Heart left ventricle (tissue), 16 donors: ENCODE results near the gene MRTFA. TPM values are rescaled to one million over a fixed set of nuclear protein-coding genes. Genes with fewer than 3 reads are reported as not detected.

ENCODE experiments used
- ATAC-seq, 4 donors: fragments of 200-7000 bp; cut with Tn5 transposase; one replicate each; pipeline ENCODE4 v1.9.1; 2020 to 2022; ENCODE audit warnings: moderate library complexity in 4 of 4, mild to moderate bottlenecking in 3 of 4, moderate number of reproducible peaks in 1 of 4
- DNase-seq, 5 donors: peaks; one replicate each; pipeline ENCODE4 v3.0.0-alpha.2; 2020
- H3K27ac ChIP-seq, 12 donors: fragments of 200-600 bp; sonication (generic) in 4 of 12; one replicate each; pipeline versions ENCODE4 v1.5.0 to v1.8.0; 2016 to 2022; ENCODE audit warnings: mild to moderate bottlenecking in 2 of 12
- H3K27me3 ChIP-seq, 9 donors: fragments of 200-600 bp; sonication (generic) in 2 of 9; one replicate each; pipeline versions ENCODE4 v1.5.1 to v1.8.0; 2016 to 2022; ENCODE audit warnings: mild to moderate bottlenecking in 3 of 9
- H3K36me3 ChIP-seq, 9 donors: fragments of 200-600 bp; sonication (generic) in 2 of 9; one replicate each; pipeline versions ENCODE4 v1.5.0 to v1.8.0; 2018 to 2022; ENCODE audit warnings: mild to moderate bottlenecking in 2 of 9
- H3K4me1 ChIP-seq, 12 donors: fragments of 200-600 bp; sonication (generic) in 4 of 12; one replicate each; pipeline versions ENCODE4 v1.5.0 to v1.8.0; 2016 to 2022; ENCODE audit warnings: mild to moderate bottlenecking in 3 of 12
- H3K4me3 ChIP-seq, 12 donors: fragments of 200-600 bp; sonication (generic) in 4 of 12; one replicate each; pipeline versions ENCODE4 v1.5.0 to v1.8.0; 2017 to 2022; ENCODE audit warnings: mild to moderate bottlenecking in 9 of 12, moderate library complexity in 4 of 12
- H3K9me3 ChIP-seq, 12 donors: fragments of 200-600 bp; sonication (generic) in 4 of 12; one replicate each; pipeline versions ENCODE4 v1.5.0 to v1.8.0; 2016 to 2022; ENCODE audit warnings: mild to moderate bottlenecking in 1 of 12
- CTCF ChIP-seq, 12 donors: fragments of 200-600 bp; sonication (generic) in 4 of 12; IDR thresholded peaks; one replicate each; pipeline versions ENCODE4 v1.5.0 to v1.8.0; 2018 to 2022; ENCODE audit warnings: antibody characterized with exemption in 12 of 12, mild to moderate bottlenecking in 5 of 12
- POLR2A ChIP-seq, 2 donors: fragments of 450-650 bp; IDR thresholded peaks; one replicate each; pipeline ENCODE4 v1.6.1; 2017; ENCODE audit warnings: antibody characterized with exemption in 2 of 2, mild to moderate bottlenecking in 2 of 2, moderate library complexity in 2 of 2
- WGBS, 4 donors: extraction: QIAGEN DNeasy Blood & Tissue Kit in 2 of 4; methylation state at CpG; one replicate each; pipeline versions ENCODE4 v1.1.5 to v1.1.7; 2013 to 2018; 5-methylcytosine and 5-hydroxymethylcytosine counted together
- intact Hi-C, 10 donors: fragments of 100-400 bp; cut with DNase I; formaldehyde crosslinking; loops; one replicate each; pipeline versions ENCODE4 v1.11.1 to v1.14.2; 2022
- polyA plus RNA-seq, 2 donors: library from polyadenylated mRNA; stranded (reverse); fragments of 200-250 nt; gene quantifications; one replicate each; pipeline ENCODE4 v1.2.3, GENCODE V29; 2013
- total RNA-seq, 9 donors: library from RNA; depleted of rRNA in 2 of 9; stranded (reverse); fragments of >200 nt in 2 of 9; fragmentation: NEBNext Ultra II Directional in 3 of 9; extraction: Animal tissue kit (Norgen Biotek cat#: 25700) in 3 of 9; gene quantifications; one replicate each; pipeline versions ENCODE4 v1.1.0 to v1.2.4, GENCODE V29; 2016 to 2023
- donor health status: ischemic (EF 13 %, LVEDD 7.1; RV severe dilation, severe dysfunction).
- donor health status: healthy with polysubstance abuse.
- donor health status: DM: no; HTN: yes; CAD: no.
- donor health status: DM: no; HTN: no; CAD: no.
- donor health status: ischemic (EF 25% LVEDD 6.9; RV normal size, moderate dysfunction).
- donor health status: ischemic (EF 25% LVEDD 5.7; RV mildly dilated, moderate dysfunction).
- donor health status: healthy.
- donor health status: DM: yes; HTN: yes; CAD: no.
- donor health status: ischemic (EF 35%, LVEDD 5.7; RV mildly dilated, moderate dysfunction).
- donor health status: nonischemic (EF 11% LVEDD 7.7; RV severe dilation, severe dysfunction).
- donor health status: DM: yes; HTN: yes; CAD: no.
- donor health status: PGD.
- donor health status: ischemic (EF 29% LVEDD 5.4; RV normal size, mild dysfunction).
- donor health status: nonischemic (EF 23%, LVEDD 6.1; RV moderate dilation, normal function).

MRTFA gene
- total and polyA plus RNA-seq, 11 donors: 14.0 to 52.6 (median 26.9) TPM

- DNase-seq (no peak), ATAC-seq (no peak)
- H3K4me3 ChIP-seq: no peak overlapping the region
- no peak overlapping the region for H3K27ac ChIP-seq
- H3K36me3 ChIP-seq: peaks cover 0 to 9% (median 0%) of the 10 kb centered on the region in 9 donors
- H3K4me1 ChIP-seq: peaks cover 0 to 5% (median 0%) of the 10 kb centered on the region in 12 donors
- H3K9me3 ChIP-seq: no peaks in the 10 kb centered on the region
- 76 to 91% (median 87%) methylated on average over 2 of the region's 2 CpGs for WGBS, 4 donors
- no peak for TF ChIP-seq CTCF (IDR thresholded peaks at IDR 0.05)
- intact Hi-C loops: no loop called here
- H3K27me3 ChIP-seq: no peaks in the 10 kb centered on the region
Observed at GRCh38 chr22:40391417-40391816, 245.1 kb downstream of the MRTFA start.

GRCh38 chr22:40388231-40388630 lies 248.3 kb downstream of the MRTFA start:
- no peak for TF ChIP-seq POLR2A (IDR thresholded peaks at IDR 0.05)
- Histone ChIP-seq H3K27ac (no peak overlapping the region), H3K27me3 (no peaks in the 10 kb centered on the region), H3K4me1 (peaks cover 0 to 24% (median 4%) of the 10 kb centered on the region in 12 donors), H3K36me3 (no peaks in the 10 kb centered on the region), H3K9me3 (no peaks in the 10 kb centered on the region), H3K4me3 (no peak overlapping the region)
- DNase-seq: no peak
- no peak for ATAC-seq
- intact Hi-C loops: no loop called here
- WGBS, 4 donors: 74 to 93% (median 89%) methylated on average over 4 of the region's 4 CpGs

DNA sequence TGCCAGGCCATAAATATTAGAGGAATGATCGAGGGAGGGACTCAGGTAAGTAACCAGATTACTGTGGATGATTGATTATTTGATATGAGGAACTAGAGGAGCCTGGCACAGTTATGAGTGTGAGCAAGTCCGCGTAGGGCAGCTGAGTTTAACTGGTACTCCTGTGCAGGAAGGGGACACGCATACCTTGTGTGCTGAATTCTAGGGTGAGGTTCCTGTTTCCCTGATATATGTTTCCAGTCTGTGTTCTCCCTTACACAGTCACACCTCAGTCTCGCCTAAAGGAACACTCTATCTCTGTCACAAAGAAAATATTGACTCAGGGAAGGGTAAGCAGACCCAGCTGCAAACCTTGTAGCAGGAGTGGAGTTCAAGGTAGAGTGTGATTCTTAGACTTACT lies 248.8 kb downstream of the MRTFA start:
- H3K27ac ChIP-seq: no peak overlapping the region
- no peak for DNase-seq
- no peaks in the 10 kb centered on the region for H3K9me3 ChIP-seq
- ATAC-seq: peak in 2 of 4 donors; percentile 13 to 48
- no peak overlapping the region for H3K4me3 ChIP-seq
- peaks cover 0 to 24% (median 4%) of the 10 kb centered on the region in 12 donors for H3K4me1 ChIP-seq
- H3K36me3 ChIP-seq: no peaks in the 10 kb centered on the region
- 78 to 92% (median 87%) methylated on average over 5 of the region's 5 CpGs for WGBS, 4 donors
- TF ChIP-seq CTCF (IDR thresholded peaks at IDR 0.05) (no peak), POLR2A (IDR thresholded peaks at IDR 0.05) (no peak)
- intact Hi-C loops: no loop called here
- no peaks in the 10 kb centered on the region for H3K27me3 ChIP-seq

DNA sequence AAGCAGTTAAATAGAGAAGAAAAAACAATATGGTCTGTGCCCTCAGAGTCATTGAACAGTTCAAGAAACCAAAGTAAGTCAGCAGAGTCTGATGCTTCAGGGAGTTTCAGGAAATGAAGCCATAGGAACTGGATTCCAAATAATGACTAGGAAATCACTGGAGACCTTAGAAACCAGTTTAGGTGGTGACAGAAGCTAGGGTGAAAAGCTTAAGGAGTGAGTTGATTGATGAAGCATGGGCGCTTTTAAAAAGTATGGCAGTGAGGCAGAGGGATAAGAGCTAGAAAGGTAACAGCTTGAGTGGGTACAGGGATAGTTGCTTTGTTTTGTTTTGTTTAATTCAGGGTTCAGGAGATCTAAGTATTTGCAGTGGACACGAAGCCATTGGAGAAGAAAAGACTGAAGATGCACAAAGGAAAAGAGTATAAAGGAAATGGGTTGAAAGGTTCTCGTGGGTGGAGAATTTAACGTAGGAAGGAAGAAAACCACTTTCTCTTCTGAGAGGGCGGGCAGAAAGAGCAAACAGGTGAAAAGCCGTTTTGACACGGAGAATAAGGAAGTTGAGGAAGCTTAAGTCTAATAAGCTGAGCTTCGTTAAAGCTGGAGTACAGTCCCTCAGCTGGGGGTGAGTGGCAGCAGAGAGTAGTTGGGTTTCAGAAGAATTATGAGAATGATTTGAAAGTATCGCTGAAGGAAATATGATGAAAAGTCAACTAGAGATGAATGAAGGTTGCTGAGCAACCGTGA lies 251.3 kb downstream of the MRTFA start:
- WGBS, 4 donors: 68 to 80% (median 79%) methylated on average over 10 of the region's 10 CpGs
- H3K27me3 ChIP-seq: no peaks in the 10 kb centered on the region
- peaks cover 0 to 24% (median 4%) of the 10 kb centered on the region in 12 donors for H3K4me1 ChIP-seq
- H3K9me3 ChIP-seq: no peaks in the 10 kb centered on the region
- no peaks in the 10 kb centered on the region for H3K36me3 ChIP-seq
- H3K27ac ChIP-seq: peak overlapping the region in 1 of 12 donors; percentile 22
- intact Hi-C loops: no loop called here
- no peak overlapping the region for H3K4me3 ChIP-seq
- no peak for ATAC-seq
- TF ChIP-seq CTCF (IDR thresholded peaks at IDR 0.05) (no peak), POLR2A (IDR thresholded peaks at IDR 0.05) (no peak)
- DNase-seq: no peak
